Thymus (tissue), 11 donors: Measurements from ENCODE around the gene NPC1L1. TPM values are rescaled to one million over a fixed set of nuclear protein-coding genes. Genes with fewer than 3 reads are reported as not detected.
A peak's percentile ranks its signal among the peaks of the same experiment; 100 is the strongest.

ENCODE experiments used
- DNase-seq, 9 donors: peaks; one replicate each; pipeline ENCODE4 v3.0.0-alpha.2; 2013; ENCODE audit warnings: low spot score in 9 of 9, low read depth in 6 of 9, missing footprints in 1 of 9
- H3K27ac ChIP-seq, 2 donors: one replicate each; pipeline ENCODE4 v1.5.1; 2013; ENCODE audit warnings: control low read depth in 1 of 2, low read depth in 1 of 2, low read length in 1 of 2, mild to moderate bottlenecking in 1 of 2, moderate library complexity in 1 of 2
- H3K27me3 ChIP-seq, 2 donors: one replicate each; pipeline ENCODE4 v1.5.1; 2013; ENCODE audit warnings: low read length in 1 of 2; ENCODE audit not compliant: control insufficient read depth in 2 of 2, insufficient read depth in 1 of 2
- H3K36me3 ChIP-seq, 2 donors: one replicate each; pipeline ENCODE4 v1.5.1; 2013; ENCODE audit warnings: low read length in 1 of 2, mild to moderate bottlenecking in 1 of 2, moderate library complexity in 1 of 2; ENCODE audit not compliant: control insufficient read depth in 2 of 2, insufficient read depth in 2 of 2
- H3K4me1 ChIP-seq, 2 donors: one replicate each; pipeline ENCODE4 v1.5.1; 2013; ENCODE audit warnings: low read length in 2 of 2; ENCODE audit not compliant: control insufficient read depth in 2 of 2, insufficient read depth in 2 of 2
- H3K4me3 ChIP-seq, 2 donors: one replicate each; pipeline ENCODE4 v1.5.1; 2013; ENCODE audit warnings: low read length in 2 of 2, control low read depth in 1 of 2, mild to moderate bottlenecking in 1 of 2
- H3K9me3 ChIP-seq, 2 donors: one replicate each; pipeline ENCODE4 v1.5.1; 2013; ENCODE audit warnings: low read length in 1 of 2, mild to moderate bottlenecking in 1 of 2; ENCODE audit not compliant: control insufficient read depth in 2 of 2, insufficient read depth in 1 of 2
- WGBS: extraction: QIAGEN DNeasy Blood & Tissue Kit; methylation state at CpG from one replicate; pipeline ENCODE4 v1.1.7; 2013; 5-methylcytosine and 5-hydroxymethylcytosine counted together
- polyA plus RNA-seq: library from polyadenylated mRNA; stranded (reverse); fragments of 200-250 nt; gene quantifications from one replicate; pipeline ENCODE4 v1.2.3, GENCODE V29; 2013
- total RNA-seq: library from RNA; stranded (reverse); fragments of 120-200 nt; gene quantifications from one replicate; pipeline ENCODE4 v1.2.4, GENCODE V29; 2013
- donor health status: healthy.

The NPC1L1 gene
- total and polyA plus RNA-seq, 2 donors, result under 0.01 to 0.14 TPM

DNA sequence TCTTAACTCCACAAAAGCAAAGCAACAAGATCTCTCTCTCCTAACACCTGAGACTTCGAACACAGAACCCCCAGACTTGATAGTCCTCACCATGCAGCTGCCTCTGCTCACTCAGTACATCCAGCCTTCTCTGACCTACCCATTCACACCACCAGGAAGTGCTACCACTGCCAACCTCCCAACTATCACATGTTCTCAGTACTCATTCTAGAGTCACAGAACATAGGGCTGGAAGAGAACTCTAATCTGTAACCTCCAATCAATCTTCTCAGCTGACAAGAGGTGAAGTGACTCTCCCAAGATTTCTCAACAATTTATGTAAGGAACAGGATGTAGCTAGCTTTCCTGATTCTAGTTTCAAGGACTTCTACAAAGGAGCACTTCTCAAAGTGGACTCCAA lies 54.4 kb downstream of the NPC1L1 start:
- Histone ChIP-seq H3K27ac (no peak overlapping the region), H3K4me3 (no peak overlapping the region), H3K27me3 (no peaks in the 10 kb centered on the region), H3K36me3 (peaks cover 22 to 42% of the 10 kb centered on the region in 2 donors), H3K9me3 (peaks cover 4 to 7% of the 10 kb centered on the region in 2 donors), H3K4me1 (peaks cover 7 to 8% of the 10 kb centered on the region in 2 donors)
- no peak for DNase-seq
- WGBS, result 95% methylated on average over 1 of the region's 1 CpG

DNA sequence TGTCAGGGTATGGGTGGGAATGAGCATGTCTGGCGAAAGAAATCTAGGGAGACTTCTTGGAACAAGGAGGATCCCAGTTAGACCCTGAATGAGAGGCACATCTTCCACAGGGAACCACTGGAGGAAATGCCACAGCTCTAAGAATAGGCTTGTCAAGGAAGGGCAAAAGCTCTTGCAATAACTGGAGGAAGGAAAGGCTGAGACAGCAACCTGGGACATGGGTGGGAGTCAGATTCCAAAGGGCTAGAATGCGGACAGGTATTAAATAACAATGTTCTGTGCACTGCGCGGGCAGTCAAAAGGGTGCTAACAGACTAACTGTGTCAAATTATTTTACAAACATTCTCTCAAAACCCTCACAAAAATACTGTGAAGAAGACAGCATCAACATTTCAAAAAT lies 55.1 kb downstream of the NPC1L1 start:
- Histone ChIP-seq H3K27ac (no peak overlapping the region), H3K36me3 (peaks cover 27 to 49% of the 10 kb centered on the region in 2 donors), H3K4me3 (no peak overlapping the region), H3K4me1 (peaks cover 7 to 8% of the 10 kb centered on the region in 2 donors), H3K27me3 (no peaks in the 10 kb centered on the region), H3K9me3 (peaks cover 4 to 7% of the 10 kb centered on the region in 2 donors)
- 97% methylated on average over 4 of the region's 4 CpGs for WGBS
- no peak for DNase-seq

DNA sequence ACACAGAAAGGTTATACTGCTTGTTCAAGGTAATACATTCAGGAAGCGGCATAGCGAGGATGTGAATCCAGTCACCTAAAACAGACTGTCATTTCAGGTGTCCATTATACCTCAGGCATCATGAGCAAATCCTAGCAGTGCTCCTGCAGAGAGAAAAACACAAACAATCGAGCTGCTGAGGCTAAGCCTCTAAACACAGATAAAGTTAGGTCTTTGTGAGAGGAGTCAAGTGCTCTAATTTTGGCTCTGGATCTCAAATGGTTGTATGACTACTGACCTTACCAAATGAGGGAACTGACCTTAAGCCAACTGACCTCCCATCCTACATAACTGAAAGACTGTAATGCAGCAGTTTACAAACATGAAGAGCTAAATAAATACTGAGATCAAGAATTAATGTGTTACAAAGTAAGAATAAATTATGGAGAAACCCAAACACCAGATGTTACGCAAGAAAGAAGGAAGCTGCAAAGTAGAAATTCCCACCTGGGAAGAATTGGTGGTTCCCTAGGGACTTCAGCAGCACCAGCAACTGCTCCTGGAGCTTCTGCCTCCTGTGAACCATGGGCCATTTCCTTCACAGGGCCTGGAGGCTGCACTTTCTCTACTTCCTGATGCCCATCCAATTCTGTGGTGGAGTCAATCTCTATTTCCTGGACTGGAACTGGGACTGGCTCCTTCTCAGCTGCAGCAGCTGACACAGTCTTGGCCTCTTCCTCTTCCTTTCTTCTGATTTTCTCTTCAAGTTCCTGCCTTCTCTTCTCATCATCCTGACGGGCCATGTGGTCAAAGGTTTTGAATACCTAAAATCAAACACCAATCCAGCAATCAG lies 56.4 kb downstream of the NPC1L1 start:
- WGBS, result 97% methylated on average over 5 of the region's 5 CpGs
- H3K36me3 ChIP-seq, result peaks cover 30 to 54% of the 10 kb centered on the region in 2 donors
- H3K27ac ChIP-seq, result no peak overlapping the region
- no peak overlapping the region for H3K4me3 ChIP-seq
- peaks cover 5 to 8% of the 10 kb centered on the region in 2 donors for H3K4me1 ChIP-seq
- no peak for DNase-seq
- H3K27me3 ChIP-seq, result no peaks in the 10 kb centered on the region
- H3K9me3 ChIP-seq, result peaks cover 4 to 7% of the 10 kb centered on the region in 2 donors

DNA sequence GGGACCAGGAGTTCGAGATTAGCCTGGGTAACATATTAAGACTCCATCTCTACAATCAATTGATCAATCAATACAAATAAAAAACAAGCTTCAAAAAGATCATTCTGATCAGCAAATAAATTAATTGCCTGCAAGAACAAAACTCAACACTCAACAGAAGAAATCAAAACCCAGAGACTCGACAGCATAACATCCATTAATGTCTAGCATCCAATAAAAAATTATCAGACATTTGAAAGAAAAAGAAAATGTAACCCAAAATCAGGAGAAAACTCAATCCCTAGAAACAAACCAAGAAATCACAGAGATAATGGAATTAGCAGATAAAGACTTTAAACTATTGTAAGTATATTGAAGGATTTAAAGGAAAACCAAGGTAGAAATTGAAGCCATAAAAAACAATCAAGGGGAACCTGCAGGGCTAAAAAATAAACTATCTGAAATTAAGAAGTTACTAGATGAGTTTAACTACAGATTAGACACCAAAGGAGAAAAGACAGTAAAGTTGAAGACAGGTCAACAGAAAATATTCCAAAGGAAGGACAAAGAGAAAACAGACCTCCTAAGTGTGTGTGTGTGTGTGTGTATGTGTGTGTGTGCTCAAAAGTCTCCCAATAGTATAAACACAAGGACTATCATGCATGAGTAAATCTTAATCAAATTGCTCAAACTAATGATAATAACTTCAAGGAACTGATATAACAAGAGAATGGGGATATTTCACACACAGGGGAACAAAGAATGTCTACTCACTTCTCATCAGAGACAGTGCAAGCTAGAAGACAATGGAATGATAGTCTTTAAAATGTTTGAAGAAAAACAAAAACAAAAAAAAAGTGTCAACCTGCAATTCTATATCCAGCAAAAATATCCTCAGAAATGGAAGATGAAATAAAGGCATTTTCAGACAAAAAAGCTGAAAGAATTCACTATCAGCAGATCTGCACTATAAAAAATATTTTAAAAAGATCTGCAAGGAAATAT lies 58.3 kb downstream of the NPC1L1 start:
- WGBS, result 99% methylated on average over 2 of the region's 2 CpGs
- H3K36me3 ChIP-seq, result peaks cover 39 to 69% of the 10 kb centered on the region in 2 donors
- H3K27ac ChIP-seq, result no peak overlapping the region
- H3K9me3 ChIP-seq, result peaks cover 4 to 7% of the 10 kb centered on the region in 2 donors
- DNase-seq, result no peak
- no peaks in the 10 kb centered on the region for H3K27me3 ChIP-seq
- H3K4me3 ChIP-seq, result no peak overlapping the region
- H3K4me1 ChIP-seq, result no peaks in the 10 kb centered on the region

DNA sequence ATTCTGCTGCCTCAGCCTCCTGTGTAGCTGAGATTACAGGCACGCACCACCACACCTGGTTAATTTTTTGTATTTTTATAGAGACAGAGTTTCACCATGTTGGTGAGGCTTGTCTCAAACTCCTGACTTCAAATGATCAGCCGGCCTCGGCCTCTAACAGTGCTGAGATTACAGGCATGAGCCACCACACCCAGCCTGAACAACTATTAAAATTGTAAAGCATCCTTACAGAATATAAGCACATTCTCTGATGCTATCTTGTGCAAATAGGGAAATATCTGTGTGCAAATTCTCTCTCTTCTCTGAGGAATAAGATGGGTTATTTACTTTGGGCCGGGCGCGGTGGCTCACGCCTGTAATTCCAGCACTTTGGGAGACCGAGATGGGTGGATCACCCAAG lies 63.2 kb downstream of the NPC1L1 start:
- Histone ChIP-seq H3K27ac (no peak overlapping the region), H3K4me3 (no peak overlapping the region), H3K9me3 (no peaks in the 10 kb centered on the region), H3K27me3 (no peaks in the 10 kb centered on the region), H3K4me1 (no peaks in the 10 kb centered on the region), H3K36me3 (peaks cover 39 to 74% of the 10 kb centered on the region in 2 donors)
- WGBS, result 99% methylated on average over 8 of the region's 8 CpGs
- DNase-seq, result no peak

DNA sequence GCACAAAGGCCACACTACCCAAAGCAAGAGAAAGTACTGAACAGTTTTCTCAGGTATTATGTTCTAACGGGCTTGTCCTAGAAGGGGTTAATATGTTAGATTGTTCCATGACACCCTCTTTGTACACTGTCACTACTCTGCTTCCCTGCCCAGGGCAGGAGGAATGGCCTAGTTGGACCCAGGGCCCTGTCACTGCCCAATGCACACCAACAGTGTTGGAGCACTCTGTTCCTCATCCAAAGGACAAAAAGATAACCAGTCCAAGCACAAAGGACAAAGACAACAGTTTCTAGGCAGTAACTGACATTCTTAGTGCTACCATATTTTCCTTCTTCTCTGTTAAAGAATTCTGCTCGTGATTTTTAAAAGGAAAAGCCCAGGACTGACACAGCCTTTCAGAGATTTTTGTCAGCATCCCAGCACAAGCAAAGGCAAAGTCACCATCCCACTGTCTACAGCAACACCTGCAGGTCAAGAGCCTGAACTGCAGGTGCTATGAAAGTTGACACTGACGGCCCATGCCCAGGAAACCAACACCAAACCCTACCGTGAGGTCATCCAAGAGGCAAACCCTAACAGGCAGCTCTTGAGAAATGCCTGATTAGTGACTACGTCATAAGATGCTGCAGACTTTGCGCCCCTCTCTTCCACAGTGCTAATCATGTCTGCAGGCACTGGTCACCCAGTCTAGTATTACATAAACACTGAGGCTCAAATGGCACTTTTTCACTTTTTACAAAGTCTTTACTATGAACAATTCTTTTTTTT lies 63.9 kb downstream of the NPC1L1 start:
- H3K9me3 ChIP-seq, result no peaks in the 10 kb centered on the region
- 74% methylated on average over 6 of the region's 6 CpGs for WGBS
- no peak overlapping the region for H3K27ac ChIP-seq
- H3K36me3 ChIP-seq, result peaks cover 37 to 67% of the 10 kb centered on the region in 2 donors
- peak in 7 of 9 donors; percentile 45 to 71 (median 48) for DNase-seq
- no peaks in the 10 kb centered on the region for H3K27me3 ChIP-seq
- no peaks in the 10 kb centered on the region for H3K4me1 ChIP-seq
- no peak overlapping the region for H3K4me3 ChIP-seq

DNA sequence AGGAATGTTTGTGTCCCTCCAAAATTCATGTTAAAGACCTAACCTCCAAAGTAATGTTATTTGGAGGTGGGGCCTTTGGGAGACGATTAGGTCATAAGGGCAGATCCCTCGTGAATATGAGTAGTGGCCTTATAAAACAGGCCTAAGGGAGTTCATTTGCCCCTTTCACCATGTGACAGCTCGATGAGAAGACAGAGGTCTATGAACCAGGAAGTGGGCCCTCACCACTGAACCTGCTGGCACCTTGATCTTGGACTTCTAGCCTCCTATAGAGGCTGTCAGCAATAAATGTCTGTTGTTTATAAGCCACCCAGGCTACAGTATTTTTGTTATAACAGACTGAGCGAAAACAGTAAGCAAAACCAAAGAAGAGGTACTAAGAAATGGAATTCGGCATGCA lies 64.8 kb downstream of the NPC1L1 start:
- H3K4me1 ChIP-seq, result no peaks in the 10 kb centered on the region
- no peaks in the 10 kb centered on the region for H3K27me3 ChIP-seq
- H3K9me3 ChIP-seq, result no peaks in the 10 kb centered on the region
- peaks cover 35 to 65% of the 10 kb centered on the region in 2 donors for H3K36me3 ChIP-seq
- 97% methylated on average over 5 of the region's 5 CpGs for WGBS
- H3K4me3 ChIP-seq, result no peak overlapping the region
- DNase-seq, result no peak
- H3K27ac ChIP-seq, result no peak overlapping the region

DNA sequence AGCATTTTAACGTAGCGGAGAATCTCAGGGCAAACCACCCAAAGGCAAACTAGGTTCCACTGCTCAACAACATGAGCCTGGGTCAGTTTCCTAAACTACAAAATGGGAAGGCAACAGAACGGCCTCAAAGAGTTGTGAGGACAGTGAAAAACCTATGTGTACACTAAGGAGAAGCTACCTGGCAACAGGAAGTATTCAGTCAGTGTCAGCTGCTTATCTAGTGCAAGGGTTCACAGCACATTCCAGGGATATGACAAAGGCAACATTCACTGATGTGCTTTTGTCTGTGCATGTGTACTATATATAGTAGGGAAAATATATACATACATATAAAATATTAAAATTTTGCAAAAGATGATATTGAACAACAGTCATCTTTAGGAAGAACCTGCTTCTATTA lies 67.8 kb downstream of the NPC1L1 start:
- Histone ChIP-seq H3K9me3 (no peaks in the 10 kb centered on the region), H3K36me3 (peaks cover 30 to 62% of the 10 kb centered on the region in 2 donors), H3K27ac (no peak overlapping the region), H3K27me3 (no peaks in the 10 kb centered on the region), H3K4me3 (no peak overlapping the region), H3K4me1 (no peaks in the 10 kb centered on the region)
- WGBS, result 94% methylated on average over 3 of the region's 3 CpGs
- DNase-seq, result no peak
